ENCODE measurements around the gene SEC23A.
"Not testable (repeated sequence)": the region's sequence is repeated elsewhere in the genome, so short reads cannot be mapped to it uniquely, and the experiment has no call there.

SEC23A gene

DNA sequence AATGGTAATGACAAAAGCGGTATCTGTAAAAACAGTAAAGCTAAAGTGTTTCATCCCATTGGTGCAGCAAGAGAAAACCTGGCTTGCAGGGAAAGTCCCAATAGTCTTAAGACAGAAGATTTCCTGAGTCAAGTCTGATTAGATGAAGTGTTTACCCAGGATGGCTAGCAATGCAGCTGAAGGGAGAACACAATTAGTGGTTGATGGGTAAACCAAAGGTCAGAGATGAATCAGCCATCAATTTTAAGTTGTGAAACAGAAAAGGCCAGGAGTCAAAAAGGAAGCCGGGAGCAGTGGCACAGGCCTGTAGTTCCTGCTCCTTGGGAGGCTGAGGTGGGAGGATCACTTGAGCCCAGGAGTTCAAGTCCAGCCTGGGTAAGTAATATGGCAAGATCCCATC, 52.6 kb downstream of the SEC23A start:
- TF ChIP-seq, protein P1, sequence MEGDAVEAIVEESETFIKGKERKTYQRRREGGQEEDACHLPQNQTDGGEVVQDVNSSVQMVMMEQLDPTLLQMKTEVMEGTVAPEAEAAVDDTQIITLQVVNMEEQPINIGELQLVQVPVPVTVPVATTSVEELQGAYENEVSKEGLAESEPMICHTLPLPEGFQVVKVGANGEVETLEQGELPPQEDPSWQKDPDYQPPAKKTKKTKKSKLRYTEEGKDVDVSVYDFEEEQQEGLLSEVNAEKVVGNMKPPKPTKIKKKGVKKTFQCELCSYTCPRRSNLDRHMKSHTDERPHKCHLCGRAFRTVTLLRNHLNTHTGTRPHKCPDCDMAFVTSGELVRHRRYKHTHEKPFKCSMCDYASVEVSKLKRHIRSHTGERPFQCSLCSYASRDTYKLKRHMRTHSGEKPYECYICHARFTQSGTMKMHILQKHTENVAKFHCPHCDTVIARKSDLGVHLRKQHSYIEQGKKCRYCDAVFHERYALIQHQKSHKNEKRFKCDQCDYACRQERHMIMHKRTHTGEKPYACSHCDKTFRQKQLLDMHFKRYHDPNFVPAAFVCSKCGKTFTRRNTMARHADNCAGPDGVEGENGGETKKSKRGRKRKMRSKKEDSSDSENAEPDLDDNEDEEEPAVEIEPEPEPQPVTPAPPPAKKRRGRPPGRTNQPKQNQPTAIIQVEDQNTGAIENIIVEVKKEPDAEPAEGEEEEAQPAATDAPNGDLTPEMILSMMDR (IDR thresholded peaks at IDR 0.05; ENCODE audit: extremely low read depth, missing control alignments), result no peak
- DNase-seq (ENCODE audit: low spot score), result peak; percentile 10

DNA sequence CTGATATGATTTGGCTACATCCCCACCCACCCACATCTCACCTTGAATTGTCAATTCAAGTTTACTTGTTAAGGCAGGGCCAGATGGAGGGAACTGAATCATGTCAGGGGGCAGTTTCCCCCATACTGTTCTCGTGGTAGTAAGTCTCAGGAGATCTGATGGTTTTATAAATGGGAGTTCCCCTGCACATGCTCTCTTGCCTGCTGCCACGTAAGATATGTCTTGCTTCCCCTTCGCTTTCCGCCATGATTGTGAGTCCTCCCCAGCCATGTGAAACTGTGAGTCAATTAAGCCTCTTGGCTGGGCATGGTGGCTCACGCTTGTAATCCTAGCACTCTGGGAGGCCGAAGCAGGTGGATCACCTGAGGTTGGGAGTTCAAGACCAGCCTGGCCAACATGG, 57.1 kb downstream of the SEC23A start:
- not testable (repeated sequence) for DNase-seq (ENCODE audit: low spot score)

GRCh38 chr14:39043352-39043943, 59.6 kb downstream of the SEC23A start:
- DNase-seq (ENCODE audit: low spot score), result no peak
- TF ChIP-seq, protein P1 (IDR thresholded peaks at IDR 0.05; ENCODE audit: extremely low read depth, missing control alignments), result no peak

DNA sequence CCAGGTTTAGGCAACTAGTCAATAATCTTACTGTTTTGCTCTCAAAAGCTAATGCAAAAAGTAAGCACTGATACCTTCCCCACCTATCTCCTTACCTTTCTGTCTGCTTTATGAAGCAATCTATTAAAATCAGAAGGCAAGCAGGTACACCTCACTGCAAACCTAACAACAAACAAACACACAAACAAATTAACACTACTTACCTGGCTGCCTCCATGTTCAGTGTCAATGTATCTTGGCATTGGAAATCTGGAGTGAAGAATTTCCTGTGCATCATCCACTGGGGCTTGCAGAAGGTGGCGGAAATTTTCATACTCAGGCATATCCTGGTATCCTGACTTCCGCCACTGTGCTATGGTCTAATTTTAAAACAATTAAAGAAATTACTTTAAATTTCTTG, 62.5 kb downstream of the SEC23A start:
- TF ChIP-seq, protein P1 (IDR thresholded peaks at IDR 0.05; ENCODE audit: extremely low read depth, missing control alignments), result no peak
- no peak for DNase-seq (ENCODE audit: low spot score)

DNA sequence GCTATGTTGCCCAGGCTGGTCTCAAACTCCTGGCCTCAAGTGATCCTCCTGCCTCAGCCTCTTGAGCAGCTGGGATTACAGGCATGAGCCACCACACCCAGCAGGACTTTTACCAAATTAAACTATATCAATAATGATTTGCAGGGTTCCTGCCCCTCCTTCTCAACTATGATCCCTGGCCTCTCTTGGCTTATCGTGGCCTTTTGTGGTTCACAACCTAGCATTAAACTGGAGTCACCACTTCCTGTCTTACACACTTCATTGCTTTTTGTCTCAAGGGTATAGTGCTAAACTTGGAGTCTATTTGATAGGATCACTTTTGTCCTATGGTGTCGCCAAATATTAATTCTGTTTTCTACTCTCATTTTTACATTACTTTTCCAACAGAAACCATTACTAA, 64.5 kb downstream of the SEC23A start:
- TF ChIP-seq, protein P1 (IDR thresholded peaks at IDR 0.05; ENCODE audit: extremely low read depth, missing control alignments), result no peak
- DNase-seq (ENCODE audit: low spot score), result no peak

DNA sequence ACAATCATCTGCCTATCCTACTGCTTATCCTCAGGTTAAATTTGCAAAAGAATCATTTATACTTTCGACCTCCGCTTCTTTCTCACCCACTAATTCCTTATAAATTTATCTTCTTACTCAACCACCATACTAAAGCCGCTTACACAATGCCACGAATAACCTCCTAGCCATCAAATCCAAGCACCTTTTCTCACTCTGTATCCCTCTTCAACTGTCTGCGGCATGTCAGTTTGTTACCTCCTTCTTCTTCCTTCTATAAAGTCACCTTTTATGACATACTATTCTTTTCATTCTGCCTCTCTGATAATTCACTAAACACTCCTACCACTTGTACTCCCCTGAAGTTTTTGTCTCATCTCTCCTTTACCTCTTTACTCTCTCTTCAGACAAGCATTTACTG, 66.3 kb downstream of the SEC23A start:
- DNase-seq (ENCODE audit: low spot score), result no peak
- TF ChIP-seq, protein P1 (IDR thresholded peaks at IDR 0.05; ENCODE audit: extremely low read depth, missing control alignments), result no peak

- no peak for DNase-seq (ENCODE audit: low spot score)
- TF ChIP-seq, protein P1 (IDR thresholded peaks at IDR 0.05; ENCODE audit: extremely low read depth, missing control alignments), result no peak
Observed at GRCh38 chr14:39035336-39035735, 67.7 kb downstream of the SEC23A start.
